AML-193 (cell line): ENCODE results near the gene ZNF526.

ENCODE experiments used
- DNase-seq, 2 experiments: peaks; one replicate each; lab custom pipeline; 2025; lab: John Stamatoyannopoulos, UW

The ZNF526 gene

DNA sequence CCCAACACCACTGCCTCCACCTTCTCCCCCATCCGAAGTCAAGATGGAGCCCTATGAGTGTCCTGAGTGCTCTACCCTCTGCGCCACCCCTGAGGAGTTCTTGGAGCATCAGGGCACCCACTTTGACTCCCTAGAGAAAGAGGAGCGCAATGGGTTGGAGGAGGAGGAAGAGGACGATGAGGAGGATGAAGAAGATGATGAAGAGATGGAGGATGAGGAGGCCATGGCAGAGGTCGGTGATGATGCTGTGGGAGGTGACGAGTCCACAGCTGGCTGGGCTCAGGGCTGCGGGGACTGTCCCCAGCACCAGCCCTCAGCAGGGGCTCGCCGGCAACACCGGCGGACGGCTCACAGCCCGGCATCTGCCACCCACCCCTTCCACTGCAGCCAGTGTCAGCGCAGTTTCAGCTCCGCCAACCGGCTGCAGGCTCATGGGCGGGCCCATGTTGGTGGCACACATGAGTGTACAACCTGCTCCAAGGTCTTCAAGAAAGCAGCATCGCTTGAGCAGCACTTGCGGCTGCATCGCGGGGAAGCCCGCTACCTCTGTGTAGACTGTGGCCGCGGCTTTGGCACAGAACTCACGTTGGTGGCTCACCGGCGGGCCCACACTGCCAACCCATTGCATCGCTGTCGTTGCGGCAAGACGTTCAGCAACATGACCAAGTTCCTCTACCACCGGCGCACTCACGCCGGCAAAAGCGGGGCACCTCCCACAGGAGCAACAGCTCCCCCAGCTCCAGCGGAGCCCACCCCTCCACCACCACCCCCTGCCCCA is 5.0 kb downstream of the ZNF526 start:
- no peak for DNase-seq

DNA sequence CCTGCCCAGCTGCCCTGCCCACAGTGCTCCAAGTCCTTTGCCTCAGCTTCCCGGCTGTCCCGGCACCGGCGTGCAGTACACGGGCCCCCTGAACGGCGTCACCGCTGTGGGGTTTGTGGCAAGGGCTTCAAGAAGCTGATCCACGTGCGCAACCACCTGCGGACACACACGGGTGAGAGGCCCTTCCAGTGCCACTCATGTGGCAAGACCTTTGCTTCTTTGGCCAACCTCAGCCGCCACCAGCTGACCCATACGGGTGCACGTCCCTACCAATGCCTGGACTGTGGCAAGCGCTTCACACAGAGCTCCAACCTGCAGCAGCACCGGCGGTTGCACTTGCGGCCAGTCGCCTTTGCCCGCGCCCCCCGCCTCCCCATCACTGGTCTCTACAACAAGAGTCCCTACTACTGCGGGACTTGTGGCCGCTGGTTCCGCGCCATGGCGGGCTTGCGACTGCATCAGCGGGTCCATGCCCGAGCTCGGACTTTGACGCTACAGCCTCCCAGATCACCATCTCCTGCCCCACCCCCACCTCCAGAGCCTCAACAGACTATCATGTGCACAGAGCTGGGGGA is 5.7 kb downstream of the ZNF526 start:
- no peak for DNase-seq

- no peak for DNase-seq
Measured at GRCh38 chr19:42226886-42227285, 6.8 kb downstream of the ZNF526 start.

- no peak for DNase-seq
Measured at GRCh38 chr19:42228641-42229040, 8.5 kb downstream of the ZNF526 start.

DNA sequence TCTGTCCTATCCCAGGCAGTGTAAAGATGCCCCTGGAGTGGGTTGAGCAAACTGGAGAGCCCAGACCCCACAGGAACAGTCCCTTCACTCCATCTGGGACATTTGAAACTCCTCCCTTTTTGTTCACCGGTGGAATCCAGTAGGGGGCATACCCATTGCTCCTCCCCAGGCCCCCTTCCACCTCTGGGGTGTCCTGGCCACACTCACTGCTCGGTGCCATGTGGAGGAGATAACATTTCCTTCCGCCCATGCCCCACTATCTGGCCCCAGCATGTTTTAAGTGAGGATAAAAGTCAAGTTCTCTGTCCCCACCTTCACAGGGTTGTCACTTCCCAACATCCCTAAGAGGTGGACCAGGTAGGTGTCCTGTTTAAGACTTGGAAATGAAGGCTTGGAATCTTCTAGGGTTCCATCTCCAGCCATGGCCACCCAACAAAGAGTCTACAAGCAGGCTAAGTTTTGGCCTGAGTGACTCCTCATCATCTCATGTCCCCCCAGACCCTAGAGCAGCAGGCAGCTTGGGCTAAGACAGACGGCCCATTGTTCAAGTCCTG is 9.3 kb downstream of the ZNF526 start:
- no peak for DNase-seq

- DNase-seq, result no peak
Measured at GRCh38 chr19:42229855-42230351, 9.8 kb downstream of the ZNF526 start.

GRCh38 chr19:42230571-42230970 is 10.5 kb downstream of the ZNF526 start:
- no peak for DNase-seq

DNA sequence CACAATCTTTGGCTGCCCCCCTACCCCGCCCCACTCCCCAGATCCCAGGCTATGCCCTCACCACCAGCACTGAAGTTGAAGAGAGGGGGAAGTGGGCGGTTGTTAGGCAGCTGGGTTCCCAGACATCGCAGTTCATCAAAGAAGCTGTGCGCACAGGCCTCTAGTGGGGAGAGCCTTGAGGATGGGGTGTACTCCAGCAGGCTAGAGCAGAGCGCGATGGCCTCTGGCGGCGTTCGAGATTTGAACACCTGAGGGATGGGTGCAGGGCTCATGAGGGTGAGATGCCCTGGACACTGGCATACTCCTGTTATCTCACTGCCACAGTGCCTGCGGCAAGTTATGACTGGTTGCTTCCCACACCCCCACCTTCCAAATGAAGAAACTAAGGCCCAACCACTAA is 12.3 kb downstream of the ZNF526 start:
- DNase-seq, result no peak

DNA sequence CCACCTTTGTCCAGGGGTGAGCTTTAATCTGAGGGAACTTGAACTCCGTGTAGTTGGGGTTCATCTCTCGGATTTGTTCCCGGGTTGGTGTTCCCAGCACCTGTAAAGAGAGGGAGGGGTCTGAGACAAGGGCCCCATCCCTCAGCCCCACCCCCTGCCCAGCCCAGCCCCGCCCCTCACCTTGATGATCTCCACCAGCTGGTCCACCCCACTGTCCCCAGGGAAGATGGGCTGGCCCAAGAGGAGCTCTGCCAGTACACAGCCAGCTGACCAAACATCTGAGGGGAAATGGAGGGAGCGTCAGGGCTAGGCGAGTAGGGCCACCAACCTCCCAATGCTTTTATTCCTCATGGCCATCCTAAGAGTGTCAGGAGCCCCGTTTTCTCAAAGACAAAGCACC is 13.0 kb downstream of the ZNF526 start:
- DNase-seq, result no peak

GRCh38 chr19:42233678-42234292 is 13.7 kb downstream of the ZNF526 start:
- DNase-seq, result no peak

- DNase-seq, result no peak
Measured at GRCh38 chr19:42234364-42234763, 14.3 kb downstream of the ZNF526 start.

GRCh38 chr19:42235181-42235580 is 15.1 kb downstream of the ZNF526 start:
- DNase-seq, result no peak

DNA sequence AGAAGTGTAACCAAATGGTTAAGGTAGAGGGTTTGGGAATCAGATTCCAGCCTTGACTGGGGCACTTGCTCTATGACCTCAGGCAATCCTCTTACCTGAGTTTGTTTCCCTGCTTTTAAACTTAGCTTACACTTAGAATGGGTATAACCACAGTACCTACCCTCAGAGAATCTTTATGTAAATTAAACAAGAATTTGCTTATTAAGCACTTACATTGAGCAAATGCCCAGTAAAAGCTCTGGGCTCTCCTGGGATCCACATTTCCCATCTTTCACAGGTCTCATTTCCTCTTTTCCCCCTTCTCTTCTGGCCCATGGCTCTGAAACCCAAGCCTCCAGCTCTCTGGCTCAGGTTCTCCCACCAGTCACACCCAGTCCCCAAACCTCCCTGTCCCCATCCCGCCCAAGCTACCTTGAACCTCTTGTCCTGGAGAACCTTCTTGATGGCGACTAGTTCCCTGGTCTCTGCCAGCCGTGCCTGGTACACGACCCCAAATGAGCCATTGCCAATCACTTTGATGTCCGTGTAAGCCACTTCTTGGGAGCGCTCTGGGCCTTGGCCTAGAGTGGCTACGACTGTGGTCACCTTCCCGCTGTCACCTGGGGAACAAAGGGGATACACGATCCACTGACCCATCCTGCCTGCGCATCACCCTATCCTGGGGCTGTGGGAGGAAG is 19.6 kb downstream of the ZNF526 start:
- DNase-seq, result no peak

DNA sequence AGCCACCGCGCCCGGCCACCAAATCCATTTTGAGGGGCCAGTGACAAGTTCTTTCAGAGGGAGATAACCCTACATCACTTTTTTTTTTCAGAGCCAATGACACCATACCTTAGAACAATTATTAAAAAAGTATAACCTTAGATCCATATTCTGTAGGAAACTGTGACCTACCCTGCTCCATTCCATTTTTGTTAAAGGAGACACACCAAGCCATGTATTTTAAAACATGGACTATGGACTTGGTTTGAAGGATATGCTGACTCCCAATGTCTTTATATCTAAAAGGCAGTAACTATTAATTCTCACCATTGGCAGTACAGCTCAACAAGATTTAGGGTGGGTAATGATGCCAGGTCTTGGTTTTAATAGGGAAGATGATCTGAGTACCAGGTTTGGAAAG is 21.2 kb downstream of the ZNF526 start:
- no peak for DNase-seq

GRCh38 chr19:42242069-42242511 is 22.0 kb downstream of the ZNF526 start:
- DNase-seq, result no peak

GRCh38 chr19:42242512-42243409 is 22.6 kb downstream of the ZNF526 start, which contains the start of gene GSK3A:
GSK3A (minus strand) TSS chr19:42242602; CDS start chr19:42242465, 137 bp downstream.
- peak; percentile 96 to 97 for DNase-seq

DNA sequence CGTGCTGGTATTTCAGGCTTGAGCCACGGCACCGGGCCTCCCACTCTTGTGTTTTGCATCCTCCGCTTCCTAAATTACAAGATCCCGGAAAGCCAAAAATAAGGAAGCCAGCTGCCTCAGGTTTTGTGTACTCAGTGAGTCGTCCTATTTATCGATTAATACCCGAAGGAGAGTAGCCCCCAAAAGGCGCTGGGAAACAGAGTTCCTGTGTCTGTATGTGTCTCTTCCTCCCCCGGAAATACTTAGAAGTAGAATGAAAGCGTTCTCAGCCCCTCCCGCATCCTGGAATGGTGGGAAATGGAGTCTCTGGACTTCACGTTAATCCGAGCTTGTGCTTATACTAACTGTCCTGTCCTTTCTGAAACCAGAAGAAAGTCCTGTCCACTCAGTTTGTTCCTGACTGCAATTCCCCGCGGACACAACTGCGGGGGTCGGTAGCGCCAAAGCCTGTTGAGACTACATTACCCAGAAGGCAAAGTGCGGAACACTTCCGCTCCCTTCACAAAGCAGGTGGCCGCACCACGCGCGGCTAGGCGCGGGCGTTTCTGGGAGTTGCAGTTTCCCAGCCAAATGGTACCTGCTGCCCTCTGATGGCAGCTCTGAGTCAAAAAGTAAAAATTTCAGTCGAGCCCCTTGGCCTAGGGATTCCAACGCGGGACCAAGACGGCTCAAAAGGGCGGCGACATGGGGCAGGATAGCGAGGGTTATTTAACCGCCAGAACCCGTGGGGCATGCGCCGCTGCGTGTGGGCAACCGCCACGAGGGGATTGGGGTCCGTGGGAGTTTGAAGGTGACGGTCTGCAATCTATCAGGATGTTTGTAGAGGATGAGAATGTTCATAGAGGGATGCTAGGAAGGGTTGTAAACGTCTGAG is 24.5 kb downstream of the ZNF526 start:
- DNase-seq, result peak; percentile 94 to 95

- no peak for DNase-seq
Measured at GRCh38 chr19:42245231-42245630, 25.1 kb downstream of the ZNF526 start.

DNA sequence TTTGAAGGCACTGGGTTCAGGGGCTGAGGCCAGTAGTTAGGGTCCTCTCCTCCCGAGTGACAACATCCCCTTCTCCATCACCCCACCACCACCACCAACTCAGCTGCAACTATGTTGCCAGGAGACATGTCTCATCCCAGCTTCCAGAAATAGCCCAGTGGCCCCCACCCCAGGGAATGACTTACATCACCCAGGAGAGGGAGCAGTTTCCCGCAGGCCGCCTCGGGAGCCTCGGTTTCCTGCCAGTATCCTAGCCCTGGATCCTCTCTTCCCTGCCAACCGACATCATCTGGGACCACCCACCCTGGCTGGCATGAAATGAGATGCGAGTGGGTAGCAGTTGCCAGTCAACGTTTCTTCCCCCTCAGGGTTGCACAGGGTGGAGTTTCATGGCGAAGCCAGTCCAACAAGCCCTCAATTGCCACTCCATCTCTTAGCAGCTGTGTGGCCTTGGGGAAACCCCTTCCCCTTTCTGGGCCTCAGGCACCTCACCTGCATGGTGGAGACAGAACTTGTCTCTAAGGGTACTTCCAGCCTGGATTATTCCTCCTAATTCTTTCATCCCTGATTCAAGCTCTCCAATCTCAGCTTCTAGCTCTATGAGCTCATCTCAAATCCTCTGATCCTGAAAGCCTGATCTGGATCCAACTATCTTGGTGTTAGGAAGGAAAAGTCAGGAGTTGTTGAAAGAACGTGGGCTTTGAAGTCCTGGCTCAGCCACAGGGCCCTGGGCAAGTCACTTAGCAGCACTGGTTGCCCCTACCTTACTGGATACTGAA is 26.2 kb downstream of the ZNF526 start:
- no peak for DNase-seq
